Endothelial cell of umbilical vein (primary cell): ENCODE measurements around the gene CHID1. TPM values are rescaled to one million over a fixed set of nuclear protein-coding genes. Genes with fewer than 3 reads are reported as not detected.

Experiments
- BruUV-seq: library from RNA; stranded (reverse); fragments of 400-500 nt; replicated peaks from 2 replicates; lab custom pipeline; 2021; lab: Mats Ljungman, UMichigan
- CTCF ChIA-PET: fragments of 300-600, 350-600 bp; sonication (Branson Sonifier 250); formaldehyde crosslinking; loops from one replicate; lab custom pipeline; 2021; ENCODE audit warnings: antibody characterized with exemption, inconsistent platforms; lab: Charles Lee
- POLR2A ChIA-PET: fragments of 300-600, 350-600 bp; sonication (Branson Sonifier 250); formaldehyde crosslinking; loops from one replicate; lab custom pipeline; 2021; ENCODE audit warnings: antibody characterized with exemption, inconsistent platforms; lab: Charles Lee
- DNase-seq: peaks from one replicate; pipeline ENCODE4 v3.0.0-alpha.2; 2011; ENCODE audit warnings: low read depth, low spot score
- FAIRE-seq: peaks from 2 replicates; lab custom pipeline; 2011; peaks lifted over from hg19 to GRCh38; lab: Jason Lieb, UNC
- H2AFZ ChIP-seq: 2 replicates; pipeline ENCODE4 v1.6.0; 2012; ENCODE audit warnings: low read depth, low read length, control low read depth, inconsistent platforms
- H3K27ac ChIP-seq: 2 replicates; pipeline ENCODE4 v1.5.1; 2011; ENCODE audit warnings: low read depth, mild to moderate bottlenecking, control low read depth, low read length, moderate library complexity; ENCODE audit not compliant: insufficient read depth
- H3K27me3 ChIP-seq, 2 experiments: 2 replicates each; pipeline versions ENCODE4 v1.6.0 to v1.6.1; 2011; ENCODE audit warnings: low read length in 2 of 2, mixed read lengths in 1 of 2; ENCODE audit not compliant: control insufficient read depth in 2 of 2, insufficient read depth in 2 of 2
- H3K36me3 ChIP-seq, 2 experiments: 2 replicates in 1 of 2; 3 replicates in 1 of 2; pipeline ENCODE4 v1.5.1; 2011; ENCODE audit warnings: low read length in 2 of 2, mild to moderate bottlenecking in 1 of 2, moderate library complexity in 1 of 2; ENCODE audit not compliant: control insufficient read depth in 2 of 2, insufficient read depth in 2 of 2; ENCODE audit errors: extremely low read depth in 1 of 2
- H3K4me1 ChIP-seq: 3 replicates; pipeline ENCODE4 v1.5.1; 2011; ENCODE audit warnings: mild to moderate bottlenecking, low read length; ENCODE audit not compliant: control insufficient read depth, insufficient read depth; ENCODE audit errors: extremely low read depth
- H3K4me2 ChIP-seq: 2 replicates; pipeline ENCODE4 v1.6.1; 2011; ENCODE audit warnings: low read length, control low read depth, mixed read lengths; ENCODE audit not compliant: insufficient read depth
- H3K4me3 ChIP-seq, 3 experiments: fragments of 200-600 bp in 1 of 3; sonication (generic), shearing (Covaris generic) in 1 of 3; replicated peaks in 1 of 3; 2 replicates each; pipeline ENCODE4 v1.5.1; 2011 to 2016; ENCODE audit warnings: control low read depth in 3 of 3, low read length in 3 of 3, mild to moderate bottlenecking in 2 of 3, inconsistent platforms in 1 of 3, low read depth in 1 of 3, moderate library complexity in 1 of 3; ENCODE audit not compliant: insufficient read depth in 1 of 3
- H3K79me2 ChIP-seq: 2 replicates; pipeline ENCODE4 v1.6.0; 2012; ENCODE audit warnings: low read length, inconsistent platforms; ENCODE audit not compliant: control insufficient read depth, insufficient read depth
- H3K9ac ChIP-seq: replicated peaks from 2 replicates; pipeline ENCODE3; 2011; ENCODE audit warnings: low read length, control low read depth; ENCODE audit not compliant: insufficient read depth; ENCODE audit errors: extremely low read depth
- H3K9me1 ChIP-seq: replicated peaks from 3 replicates; pipeline ENCODE4 v1.6.0; 2011; ENCODE audit warnings: mild to moderate bottlenecking, low read length; ENCODE audit not compliant: control insufficient read depth, insufficient read depth; ENCODE audit errors: extremely low read depth
- H3K9me3 ChIP-seq: replicated peaks from 2 replicates; pipeline ENCODE4 v1.5.1; 2012; ENCODE audit warnings: low read length, inconsistent platforms; ENCODE audit not compliant: control insufficient read depth, insufficient read depth
- H4K20me1 ChIP-seq: replicated peaks from 2 replicates; pipeline ENCODE3; 2011; ENCODE audit warnings: mild to moderate bottlenecking, low read length; ENCODE audit not compliant: control insufficient read depth, insufficient read depth; ENCODE audit errors: extremely low read depth
- EZH2 ChIP-seq: IDR thresholded peaks from 2 replicates; pipeline ENCODE4 v1.6.1; 2012; ENCODE audit warnings: borderline replicate concordance, low read depth, mild to moderate bottlenecking, moderate library complexity, low read length, inconsistent platforms; ENCODE audit not compliant: severe bottlenecking
- FOS ChIP-seq: IDR thresholded peaks from 2 replicates; pipeline ENCODE4 v1.6.1; 2011; ENCODE audit warnings: mild to moderate bottlenecking, low read length, moderate library complexity, borderline replicate concordance; ENCODE audit not compliant: insufficient read depth
- GATA2 ChIP-seq: IDR thresholded peaks from 2 replicates; pipeline ENCODE4 v1.7.0; 2011; ENCODE audit warnings: low read depth, mild to moderate bottlenecking, moderate library complexity, mixed read lengths, low read length; ENCODE audit not compliant: insufficient read length, insufficient read depth
- JUN ChIP-seq: IDR thresholded peaks from 2 replicates; pipeline ENCODE4 v1.6.1; 2011; ENCODE audit warnings: borderline replicate concordance, low read depth; ENCODE audit not compliant: insufficient read length, insufficient read depth
- MYC ChIP-seq: IDR thresholded peaks from one replicate; pipeline ENCODE4 v1.6.1; 2011; ENCODE audit warnings: mild to moderate bottlenecking, low read depth, low read length
- POLR2A ChIP-seq: IDR thresholded peaks from 2 replicates; pipeline ENCODE4 v1.6.1; 2012; ENCODE audit warnings: low read depth, mild to moderate bottlenecking, control low read depth, low read length
- POLR2AphosphoS5 ChIP-seq: IDR thresholded peaks from 2 replicates; pipeline ENCODE4 v1.6.1; 2012; ENCODE audit warnings: low read depth, mild to moderate bottlenecking, control low read depth, low read length, moderate library complexity; ENCODE audit not compliant: insufficient read depth
- dilution Hi-C: fragments of 300-500 bp; cut with MboI; formaldehyde crosslinking; loops from one replicate; pipeline ENCODE4 v1.15.0; 2019; ENCODE audit warnings: low sequenced_read_pairs; ENCODE audit not compliant: extremely low pct_ligation_motif_present
- intact Hi-C: fragments of 100-400 bp; cut with micrococcal nuclease; formaldehyde crosslinking; loops from one replicate; pipeline ENCODE4 v1.10.0; 2022
- polyA plus RNA-seq, 4 experiments: library from polyadenylated mRNA; depleted of rRNA in 3 of 4; stranded (reverse) in 3 of 4; unstranded in 1 of 4; fragments of >200 nt; gene quantifications; 2 replicates each; pipeline versions ENCODE4 v1.2.1 to v1.2.3, GENCODE V29; 2011 to 2012; ENCODE audit warnings: missing spikeins in 1 of 4
- total RNA-seq: library from RNA; stranded (reverse); gene quantifications from 2 replicates; pipeline ENCODE4 v1.2.3, GENCODE V29; 2021
- TF ChIP-seq, protein P1 (sequence below), 2 donors: IDR thresholded peaks; 1 replicate in 1 of 2; 2 replicates in 1 of 2; pipeline ENCODE4 v1.5.1; 2011; ENCODE audit warnings: low read length in 2 of 2, mild to moderate bottlenecking in 2 of 2, moderate library complexity in 2 of 2, control low read depth in 1 of 2, inconsistent platforms in 1 of 2, low read depth in 1 of 2; ENCODE audit not compliant: insufficient read depth in 1 of 2; ENCODE audit errors: extremely low read depth in 1 of 2
- TF ChIP-seq, protein P2 (sequence below): IDR thresholded peaks from 2 replicates; pipeline ENCODE4 v1.6.1; 2011; ENCODE audit not compliant: insufficient read depth, insufficient read length

The CHID1 gene
- total and polyA plus RNA-seq, 2 donors (not counting 3 experiments of a cell fraction or from before 2014, with no cell fraction given): 89.8 to 107 TPM

DNA sequence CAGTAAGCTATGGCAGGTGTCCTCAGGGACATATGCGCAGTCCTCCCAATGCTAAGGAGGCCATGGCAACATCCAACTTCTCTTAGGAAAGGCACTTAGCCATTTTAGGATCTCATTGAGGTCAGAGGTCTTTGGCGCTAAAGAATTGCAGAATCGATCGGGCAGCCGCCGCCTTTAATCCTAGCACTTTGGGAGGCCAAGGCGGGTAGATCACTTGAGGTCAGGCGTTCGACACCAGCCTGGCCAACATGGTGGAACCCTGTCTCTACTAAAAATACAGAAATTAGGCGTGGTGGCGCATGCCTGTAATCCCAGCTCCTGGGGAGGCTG lies 1.2 kb upstream of the CHID1 start:
- peaks cover 17% of the 10 kb centered on the region for H3K79me2 ChIP-seq
- no peak overlapping the region for H3K4me3 ChIP-seq
- no peaks in the 10 kb centered on the region for H3K36me3 ChIP-seq
- BruUV-seq: no TSS peak
- H3K9me1 ChIP-seq: no peaks in the 10 kb centered on the region
- FAIRE-seq: peak; percentile 70
- H3K27me3 ChIP-seq: no peaks in the 10 kb centered on the region
- CTCF ChIA-PET: interaction anchor here (1.0 to 1.8 kb wide), 2 partner anchors 13 to 14 kb away, joined by 3 to 9 read pairs; no protein-coding TSS in a partner anchor
- no peaks in the 10 kb centered on the region for H4K20me1 ChIP-seq
- POLR2A ChIA-PET: no interaction called here
- H3K9ac ChIP-seq: no peak overlapping the region
- no peak overlapping the region for H3K27ac ChIP-seq
- peak overlapping the region; percentile 69 for H2AFZ ChIP-seq
- dilution Hi-C loops: no loop called here
- TF ChIP-seq POLR2AphosphoS5 (no peak), EZH2 (no peak), FOS (no peak), MYC (no peak), POLR2A (no peak), JUN (no peak), GATA2 (no peak)
- TF ChIP-seq, protein P1, sequence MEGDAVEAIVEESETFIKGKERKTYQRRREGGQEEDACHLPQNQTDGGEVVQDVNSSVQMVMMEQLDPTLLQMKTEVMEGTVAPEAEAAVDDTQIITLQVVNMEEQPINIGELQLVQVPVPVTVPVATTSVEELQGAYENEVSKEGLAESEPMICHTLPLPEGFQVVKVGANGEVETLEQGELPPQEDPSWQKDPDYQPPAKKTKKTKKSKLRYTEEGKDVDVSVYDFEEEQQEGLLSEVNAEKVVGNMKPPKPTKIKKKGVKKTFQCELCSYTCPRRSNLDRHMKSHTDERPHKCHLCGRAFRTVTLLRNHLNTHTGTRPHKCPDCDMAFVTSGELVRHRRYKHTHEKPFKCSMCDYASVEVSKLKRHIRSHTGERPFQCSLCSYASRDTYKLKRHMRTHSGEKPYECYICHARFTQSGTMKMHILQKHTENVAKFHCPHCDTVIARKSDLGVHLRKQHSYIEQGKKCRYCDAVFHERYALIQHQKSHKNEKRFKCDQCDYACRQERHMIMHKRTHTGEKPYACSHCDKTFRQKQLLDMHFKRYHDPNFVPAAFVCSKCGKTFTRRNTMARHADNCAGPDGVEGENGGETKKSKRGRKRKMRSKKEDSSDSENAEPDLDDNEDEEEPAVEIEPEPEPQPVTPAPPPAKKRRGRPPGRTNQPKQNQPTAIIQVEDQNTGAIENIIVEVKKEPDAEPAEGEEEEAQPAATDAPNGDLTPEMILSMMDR (IDR thresholded peaks at IDR 0.05; ENCODE audit: extremely low read depth in 1 of 2, insufficient read depth in 1 of 2, low read depth in 1 of 2, low read length in 2 of 2): no peak
- TF ChIP-seq, protein P2, sequence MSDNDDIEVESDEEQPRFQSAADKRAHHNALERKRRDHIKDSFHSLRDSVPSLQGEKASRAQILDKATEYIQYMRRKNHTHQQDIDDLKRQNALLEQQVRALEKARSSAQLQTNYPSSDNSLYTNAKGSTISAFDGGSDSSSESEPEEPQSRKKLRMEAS: no peak
- intact Hi-C loops: loop anchor here (2.0 to 5.0 kb wide), 3 partner anchors 13 to 140 kb away; partner anchors contain the start of gene AP2A2
- H3K4me1 ChIP-seq: peaks cover 8% of the 10 kb centered on the region
- no peak for DNase-seq
- H3K4me2 ChIP-seq: no peak overlapping the region
- H3K9me3 ChIP-seq: no peaks in the 10 kb centered on the region
